Measurements from ENCODE around the gene EFCAB11.

GRCh38 chr14:89908712-89909450 is 45.6 kb downstream of the EFCAB11 start:
- TF ChIP-seq CTCF (IDR thresholded peaks at IDR 0.05; ENCODE audit: low read depth, low read length, poor library complexity, severe bottlenecking) (no peak), EZH2phosphoT487 (IDR thresholded peaks at IDR 0.05; ENCODE audit: borderline replicate concordance, low read length) (no peak)
